Measurements from ENCODE around the gene SYNE1.

- TF ChIP-seq CTCF (IDR thresholded peaks at IDR 0.05; ENCODE audit: low read depth, low read length, missing input control) (no peak), REST (IDR thresholded peaks at IDR 0.05) (no peak), RXRA (IDR thresholded peaks at IDR 0.05) (no peak), RAD21 (IDR thresholded peaks at IDR 0.05) (no peak), MAX (IDR thresholded peaks at IDR 0.05) (no peak), JUND (IDR thresholded peaks at IDR 0.05) (peak in 1 of 2 donors; percentile 17), TAF1 (conservative IDR thresholded peaks at IDR 0.05) (no peak), SP1 (IDR thresholded peaks at IDR 0.05) (peak; percentile 22), EGR1 (IDR thresholded peaks at IDR 0.05; ENCODE audit: low read depth in 2 of 2) (no peak), ATF3 (IDR thresholded peaks at IDR 0.05) (no peak), YY1 (IDR thresholded peaks at IDR 0.05) (no peak), GABPA (IDR thresholded peaks at IDR 0.05 in 1 of 2, conservative IDR thresholded peaks at IDR 0.05 in 1 of 2) (no peak), HNF4G (IDR thresholded peaks at IDR 0.05) (no peak), FOXA1 (IDR thresholded peaks at IDR 0.05) (no peak)
These were observed 61.5 kb downstream of the SYNE1 start for GRCh38 chr6:152575621-152576150.
